KG1 (cell line): ENCODE results near the gene TFR2.

Experiments used
- DNase-seq: peaks from one replicate; lab custom pipeline; 2025; lab: John Stamatoyannopoulos, UW

The TFR2 gene

DNA sequence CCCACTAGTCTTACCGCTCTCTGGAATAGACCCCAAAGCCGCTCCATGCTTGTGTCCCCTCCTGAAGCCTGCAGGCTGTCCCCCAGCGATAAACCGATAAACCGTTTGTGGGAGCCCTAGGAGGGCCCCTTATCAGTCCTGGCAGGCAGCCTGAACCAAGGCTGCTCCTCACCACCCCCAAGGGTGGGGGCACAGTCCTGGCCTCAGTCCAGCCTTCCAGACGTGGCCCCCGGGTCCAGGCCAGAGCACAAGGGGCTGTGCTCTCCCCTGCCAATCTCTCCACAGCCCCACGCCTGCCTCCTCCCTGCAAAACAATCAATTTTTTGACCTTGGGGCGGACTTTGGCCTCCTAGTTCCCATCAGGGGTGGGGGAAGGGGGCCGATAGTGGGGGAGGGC is at the start of gene TFR2:
TSS of gene TFR2 (minus strand) at position 90 of the 397 bp plus-strand sequence. CDS start at position 47, 43 bp downstream.
- DNase-seq = no peak

- no peak for DNase-seq
Measured at GRCh38 chr7:100689230-100690135, 48.1 kb upstream of the TFR2 start.

DNA sequence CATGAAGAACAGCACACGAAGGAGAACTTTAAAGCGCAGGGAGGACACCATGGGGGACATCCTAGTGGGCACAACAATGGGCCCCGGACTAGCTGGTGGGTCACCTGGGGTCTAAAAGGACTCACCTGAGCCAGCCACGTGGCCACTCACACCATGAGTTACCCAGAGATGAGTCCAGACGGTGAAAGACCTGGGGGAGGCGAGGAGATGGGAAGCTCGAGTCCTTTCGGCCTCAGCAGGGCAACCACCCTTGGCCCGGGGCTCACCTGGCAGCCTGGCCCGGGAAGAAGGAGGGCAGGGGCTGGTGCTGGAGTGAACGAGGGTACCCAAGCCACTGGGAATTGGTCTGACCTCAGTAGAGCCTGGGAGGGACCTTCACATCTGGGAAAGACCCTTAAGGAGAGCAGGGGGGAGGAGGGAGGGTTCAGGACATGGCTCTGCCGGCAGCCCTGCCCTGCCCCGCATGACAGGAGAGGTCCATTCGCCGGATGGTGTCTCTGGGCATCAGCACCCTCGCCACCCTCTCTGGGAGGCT is 47.0 kb upstream of the TFR2 start:
- DNase-seq = no peak

DNA sequence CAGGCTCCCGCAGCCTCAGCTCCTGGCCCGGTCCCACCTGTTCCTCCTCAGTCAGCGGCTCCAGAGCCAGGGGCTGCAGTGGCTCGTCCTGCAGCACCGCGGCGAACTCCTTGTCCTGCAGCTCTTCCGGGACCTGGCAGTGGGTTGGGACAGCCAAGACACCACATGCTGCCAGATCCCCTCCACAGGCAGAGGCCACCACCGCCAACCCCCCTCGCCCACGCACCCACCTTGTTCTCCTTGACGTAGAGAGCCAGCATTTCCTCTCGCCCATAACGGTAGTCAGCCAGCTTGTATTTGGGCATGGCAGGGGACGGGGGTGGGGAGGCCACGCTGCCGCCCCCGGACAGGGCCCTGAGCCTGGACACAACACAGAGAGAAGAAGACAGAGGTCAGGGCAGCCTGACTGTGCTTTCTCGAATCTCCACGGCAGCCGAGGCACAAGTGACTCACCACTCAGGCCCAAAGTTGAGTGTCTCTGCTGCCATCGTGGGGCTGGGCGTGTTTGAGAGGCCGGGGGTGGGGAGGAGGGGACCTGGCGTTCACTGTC is 46.5 kb upstream of the TFR2 start:
- no peak for DNase-seq

DNA sequence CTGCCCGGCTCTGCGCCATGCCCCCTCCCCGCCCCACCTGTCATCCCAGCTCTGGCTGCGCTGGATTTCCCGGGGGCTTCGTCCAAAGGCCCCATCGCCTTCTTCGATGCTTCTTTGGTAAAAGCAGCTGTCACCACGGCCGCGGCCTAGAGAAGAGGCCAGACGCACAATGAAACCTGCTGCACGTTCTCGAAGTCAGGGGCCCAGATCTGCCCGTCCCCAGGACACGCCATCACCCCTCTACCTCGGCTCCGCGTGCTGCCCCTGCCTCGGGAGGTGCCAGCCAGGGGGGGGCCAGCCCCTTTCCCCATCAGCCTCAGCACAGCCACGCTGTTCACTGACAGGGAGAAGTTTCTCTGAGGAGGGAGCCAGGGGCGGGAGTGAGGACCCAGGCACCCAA is 45.9 kb upstream of the TFR2 start:
- DNase-seq = no peak

DNA sequence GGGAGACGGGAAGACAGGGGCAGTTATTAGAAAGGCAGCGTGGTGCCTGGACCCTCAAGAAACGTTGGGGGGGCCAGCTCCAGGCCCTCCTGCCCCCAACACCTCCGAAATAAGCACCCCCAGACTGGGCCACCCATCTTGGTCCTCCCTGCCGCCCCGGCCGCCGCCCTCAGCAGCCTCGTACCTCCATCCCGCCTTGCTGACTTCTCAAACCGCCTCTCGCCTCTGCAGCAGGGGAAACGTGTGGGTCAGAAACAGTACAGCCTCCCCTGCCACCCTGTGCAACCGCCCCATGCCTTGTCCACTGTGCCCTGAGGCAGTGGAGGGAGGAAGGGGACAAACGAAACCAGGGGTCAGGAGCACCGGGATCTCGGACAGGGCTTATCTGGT is 45.5 kb upstream of the TFR2 start:
- DNase-seq = no peak

- no peak for DNase-seq
Measured at GRCh38 chr7:100686201-100686821, 45.0 kb upstream of the TFR2 start.

- no peak for DNase-seq
Measured at GRCh38 chr7:100685631-100686145, 44.3 kb upstream of the TFR2 start.

- no peak for DNase-seq
Measured at GRCh38 chr7:100685049-100685605, 43.8 kb upstream of the TFR2 start.

DNA sequence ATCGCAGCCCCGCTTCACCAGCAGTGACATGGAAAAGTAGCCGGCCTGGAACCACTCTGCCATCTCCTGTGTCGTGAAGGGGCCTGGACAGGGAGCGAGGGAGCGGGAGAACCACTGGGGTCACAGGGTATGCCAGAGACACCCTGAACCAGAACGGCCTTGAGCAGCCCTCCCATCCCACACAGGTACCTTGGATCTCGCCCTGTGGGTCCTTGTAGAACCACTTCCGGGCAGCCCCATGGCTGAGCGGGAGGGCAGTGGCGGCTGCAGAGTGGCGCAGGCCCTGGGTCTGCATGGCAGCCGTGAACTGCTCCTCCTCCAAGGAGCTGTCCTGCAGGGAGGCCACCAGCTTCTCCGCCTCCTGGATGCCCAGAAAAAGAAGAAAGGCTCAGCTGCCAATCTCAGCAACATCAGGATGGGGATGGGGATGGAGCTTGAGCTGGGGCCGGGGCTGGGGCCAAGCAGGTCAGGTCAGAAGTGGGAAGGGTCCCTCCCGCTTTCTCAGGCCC is 43.2 kb upstream of the TFR2 start:
- no peak for DNase-seq

- no peak for DNase-seq
Measured at GRCh38 chr7:100683659-100684533, 42.5 kb upstream of the TFR2 start.

DNA sequence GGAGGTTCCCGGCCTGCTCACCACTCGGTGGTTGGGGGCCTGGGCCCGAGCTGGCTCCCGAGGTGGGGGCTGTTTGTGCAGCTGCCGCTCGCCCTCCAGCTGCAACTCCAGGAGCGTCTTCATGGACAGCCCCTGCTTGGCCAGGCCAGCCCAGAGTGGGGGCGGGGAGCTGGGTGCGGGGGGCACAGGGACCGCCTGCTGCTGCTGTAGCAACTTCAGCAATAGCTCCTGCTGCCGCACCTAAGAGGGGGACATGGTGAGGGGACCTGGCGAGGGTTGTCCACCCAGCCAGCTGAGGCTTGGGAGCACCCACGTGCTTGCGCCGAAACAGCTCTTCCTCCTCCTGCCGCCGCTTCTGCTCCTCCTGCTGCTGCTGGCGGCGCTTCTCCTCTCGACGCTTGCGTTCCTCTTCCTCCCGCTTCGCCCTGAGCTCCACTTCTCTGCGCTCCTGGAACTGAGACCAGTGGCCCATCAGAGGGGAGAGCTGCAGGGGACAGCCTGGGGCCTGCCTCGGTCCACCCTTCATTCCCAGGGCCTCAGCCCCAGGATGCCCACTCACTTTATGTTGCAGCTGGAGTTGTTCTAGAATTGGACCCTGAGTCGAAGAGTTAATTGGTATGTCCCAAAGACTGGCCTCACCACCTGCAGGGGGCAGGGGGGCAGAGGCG is 41.8 kb upstream of the TFR2 start:
- no peak for DNase-seq

DNA sequence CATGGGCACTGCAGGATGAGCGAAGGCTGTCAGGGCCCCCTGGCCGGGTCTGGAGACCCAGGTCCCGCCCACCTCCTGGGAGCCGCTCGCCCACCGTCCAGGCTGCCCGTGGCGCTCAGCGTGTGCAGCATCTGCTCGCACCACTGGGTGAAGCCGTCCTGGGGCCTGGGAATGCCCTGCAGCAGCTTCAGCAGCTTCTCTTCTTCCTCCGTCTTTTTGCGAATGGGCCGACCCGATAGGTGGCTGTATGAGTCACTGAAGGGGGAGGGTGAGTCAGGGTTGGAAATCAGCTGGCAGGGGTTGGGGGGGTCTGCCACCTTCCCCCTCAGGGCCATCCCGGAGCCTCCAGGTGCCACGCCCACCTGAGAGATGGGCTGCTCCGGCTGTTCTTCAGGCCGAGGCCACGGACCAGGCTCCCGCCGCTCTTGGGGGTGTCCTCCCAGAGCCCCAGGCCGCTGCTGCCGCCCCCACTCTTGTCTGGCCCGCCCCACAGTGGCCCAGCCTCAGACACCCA is 40.9 kb upstream of the TFR2 start:
- no peak for DNase-seq

- no peak for DNase-seq
Measured at GRCh38 chr7:100681491-100682227, 40.3 kb upstream of the TFR2 start.

GRCh38 chr7:100680576-100681271 is 39.4 kb upstream of the TFR2 start:
- no peak for DNase-seq

DNA sequence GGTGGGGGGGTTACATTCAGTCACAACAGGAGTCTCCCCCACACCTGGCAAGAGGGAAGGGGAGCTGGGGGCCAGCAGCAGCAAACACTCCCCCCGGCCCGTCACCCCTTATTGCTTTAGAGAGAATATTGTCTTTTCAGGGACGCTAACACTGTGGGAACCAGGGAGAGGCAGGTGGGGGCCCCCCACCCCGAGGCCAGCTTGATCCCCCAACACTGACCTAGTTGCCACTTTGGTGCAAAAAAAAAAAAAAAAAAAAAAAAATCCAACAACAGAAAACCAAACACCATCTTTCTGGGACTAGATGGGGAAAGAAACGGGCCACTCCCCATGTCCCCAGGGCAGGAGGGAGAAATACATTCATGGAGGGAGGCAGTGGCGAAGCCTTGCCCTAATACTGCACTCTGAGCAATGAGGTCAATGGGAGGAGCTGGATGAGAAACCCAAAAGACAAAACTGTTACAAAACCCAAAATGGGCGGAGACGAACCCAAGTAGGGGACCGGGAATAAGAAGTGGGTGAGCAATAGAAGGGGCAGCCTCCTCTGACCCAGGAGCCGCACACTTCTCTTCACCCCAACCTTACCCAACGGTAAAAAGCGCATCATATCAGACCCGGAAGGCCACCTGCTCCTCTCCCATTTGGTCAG is 38.7 kb upstream of the TFR2 start:
- DNase-seq = no peak

DNA sequence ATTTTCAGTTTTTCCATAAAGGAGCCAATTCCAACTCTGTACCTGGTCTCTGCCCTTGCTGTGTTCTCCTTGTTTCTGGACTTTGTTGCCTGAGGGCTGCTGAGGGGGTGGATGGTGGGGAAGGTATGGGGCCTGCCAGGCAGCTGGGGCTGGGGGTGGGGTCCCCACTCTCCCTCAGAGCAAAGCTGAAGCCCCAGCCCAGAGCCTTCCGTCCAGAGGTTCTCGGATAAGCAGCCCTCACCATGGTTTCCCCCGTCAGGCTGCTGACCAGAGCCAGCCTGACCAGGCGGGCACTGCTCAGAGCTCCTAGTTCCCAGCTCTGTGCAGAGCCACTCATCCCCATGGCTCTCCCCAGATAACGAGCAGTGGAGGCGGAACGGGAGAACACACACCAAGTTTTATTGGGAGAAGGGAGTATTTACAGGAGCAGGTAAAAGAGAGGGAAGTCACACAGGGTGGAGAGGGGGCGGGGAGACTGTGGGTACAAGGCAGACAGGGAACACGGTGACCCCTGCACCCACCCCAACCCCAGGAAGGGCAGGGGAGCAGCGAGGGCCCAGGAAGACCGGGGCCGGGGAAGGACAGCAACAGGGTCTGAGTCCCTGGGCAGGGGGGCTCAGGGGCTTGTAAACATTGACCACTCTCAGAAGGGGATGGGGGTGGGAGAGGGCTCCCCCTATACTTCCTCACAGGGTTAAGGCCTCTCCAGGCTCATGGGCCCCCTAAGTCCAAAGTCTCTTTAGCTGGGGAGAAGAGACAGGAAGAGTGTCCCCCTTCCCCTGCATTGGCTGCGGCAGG is 38.0 kb upstream of the TFR2 start:
- no peak for DNase-seq
